Panc1 (cell line): Measurements from ENCODE around the gene MSI2. TPM values are rescaled to one million over a fixed set of nuclear protein-coding genes. Genes with fewer than 3 reads are reported as not detected.

ENCODE experiments used
- ATAC-seq: fragments of 200-7000 bp; cut with Tn5 transposase; 2 replicates; pipeline ENCODE4 v1.9.1; 2020; ENCODE audit warnings: mild to moderate bottlenecking, moderate library complexity
- BruUV-seq: library from RNA; stranded (reverse); fragments of 400-500 nt; replicated peaks from 2 replicates; lab custom pipeline; 2021; lab: Mats Ljungman, UMichigan
- CTCF ChIA-PET: fragments of 300-600 bp; sonication (Branson Sonifier 250); formaldehyde crosslinking; loops from one replicate; lab custom pipeline; 2022; ENCODE audit warnings: antibody characterized with exemption; lab: Charles Lee
- POLR2A ChIA-PET: fragments of 300-600 bp; sonication (Branson Sonifier 250); formaldehyde crosslinking; loops from one replicate; lab custom pipeline; 2022; ENCODE audit warnings: antibody characterized with exemption; lab: Charles Lee
- DNase-seq: peaks from one replicate; pipeline ENCODE4 v3.0.0-alpha.2; 2010; ENCODE audit warnings: low read depth, low spot score
- H3K27ac ChIP-seq: 2 replicates; pipeline ENCODE4 v1.5.1; 2011; ENCODE audit warnings: mild to moderate bottlenecking, low read length, inconsistent platforms
- H3K27me3 ChIP-seq: fragments of 200-500 bp; sonication (Bioruptor generic); 2 replicates; pipeline ENCODE4 v1.6.0; 2014; ENCODE audit warnings: low read length, inconsistent platforms; ENCODE audit not compliant: control insufficient read depth, insufficient read depth
- H3K36me3 ChIP-seq: fragments of 200-500 bp; sonication (Bioruptor generic); 2 replicates; pipeline ENCODE4 v1.5.1; 2014; ENCODE audit warnings: inconsistent platforms, mild to moderate bottlenecking, low read length, moderate library complexity; ENCODE audit not compliant: control insufficient read depth, insufficient read depth
- H3K4me1 ChIP-seq: 2 replicates; pipeline ENCODE4 v1.5.1; 2011; ENCODE audit warnings: inconsistent platforms, mild to moderate bottlenecking, low read length, moderate library complexity; ENCODE audit not compliant: control insufficient read depth, insufficient read depth
- H3K4me3 ChIP-seq, 2 experiments: 2 replicates each; pipeline ENCODE4 v1.5.1; 2011 to 2012; ENCODE audit warnings: low read depth in 2 of 2, low read length in 2 of 2, mild to moderate bottlenecking in 2 of 2, inconsistent platforms in 1 of 2, moderate library complexity in 1 of 2
- H3K9me3 ChIP-seq: fragments of 200-500 bp; sonication (Bioruptor generic); 2 replicates; pipeline ENCODE4 v1.5.1; 2014; ENCODE audit warnings: low read depth, mild to moderate bottlenecking, inconsistent platforms, low read length, moderate library complexity; ENCODE audit not compliant: control insufficient read depth, insufficient read depth
- POLR2AphosphoS5 ChIP-seq: IDR thresholded peaks from 2 replicates; pipeline ENCODE4 v1.6.1; 2012; ENCODE audit warnings: mild to moderate bottlenecking, low read depth, low read length, moderate library complexity
- SIN3A ChIP-seq: IDR thresholded peaks from 2 replicates; pipeline ENCODE4 v1.6.1; 2012; ENCODE audit warnings: low read depth, mild to moderate bottlenecking, low read length, moderate library complexity, borderline replicate concordance; ENCODE audit not compliant: insufficient read depth
- TCF7L2 ChIP-seq: IDR thresholded peaks from 2 replicates; pipeline ENCODE4 v1.6.1; 2011; ENCODE audit warnings: mild to moderate bottlenecking, low read depth, low read length, inconsistent platforms
- in situ Hi-C: cut with HindIII; loops from 2 replicates; pipeline ENCODE4 v1.10.0; 2016; ENCODE audit warnings: low sequenced_read_pairs, low pct_unique_long_range_greater_than_20kb
- intact Hi-C: fragments of 100-400 bp; cut with micrococcal nuclease; formaldehyde crosslinking; loops from one replicate; pipeline ENCODE4 v1.10.0; 2022; ENCODE audit not compliant: unreplicated experiment
- total RNA-seq: library from RNA; stranded (reverse); gene quantifications from one replicate; pipeline ENCODE4 v1.2.1, GENCODE V29; 2021; ENCODE audit not compliant: unreplicated experiment
- TF ChIP-seq, protein P1 (sequence below): fragments of 450-650 bp; IDR thresholded peaks from 2 replicates; pipeline ENCODE4 v1.5.1; 2017; ENCODE audit warnings: mild to moderate bottlenecking
- TF ChIP-seq, protein P2 (sequence below), 2 experiments: IDR thresholded peaks; 2 replicates each; pipeline ENCODE4 v1.6.1; 2011 to 2012; ENCODE audit warnings: low read depth in 2 of 2, control low read depth in 1 of 2, low read length in 1 of 2, mild to moderate bottlenecking in 1 of 2, moderate library complexity in 1 of 2; ENCODE audit not compliant: insufficient read depth in 1 of 2

MSI2 gene
- total RNA-seq, 1 experiment from 2014 or later, result 38.5 TPM

DNA sequence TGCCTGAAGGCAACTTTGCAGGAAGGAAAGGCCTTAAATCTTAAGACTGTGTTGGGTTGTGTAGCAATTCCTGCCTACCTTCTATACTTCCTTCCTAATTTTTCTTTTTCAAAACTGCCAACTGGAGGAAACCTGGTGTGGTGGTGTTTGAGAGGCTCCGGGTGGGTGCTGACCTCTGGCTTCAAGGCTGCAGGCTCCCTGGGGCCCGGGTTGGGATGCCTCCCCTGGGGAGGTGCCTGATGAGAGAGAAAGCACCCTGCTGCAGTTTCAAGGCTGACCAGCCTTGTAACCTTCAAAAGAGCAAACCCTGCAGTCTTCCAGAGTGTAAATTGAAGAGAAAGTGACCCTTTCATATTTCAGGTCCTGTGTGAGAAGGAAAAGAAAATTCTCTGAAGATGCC is 55.9 kb downstream of the MSI2 start:
- ATAC-seq, result no peak

DNA sequence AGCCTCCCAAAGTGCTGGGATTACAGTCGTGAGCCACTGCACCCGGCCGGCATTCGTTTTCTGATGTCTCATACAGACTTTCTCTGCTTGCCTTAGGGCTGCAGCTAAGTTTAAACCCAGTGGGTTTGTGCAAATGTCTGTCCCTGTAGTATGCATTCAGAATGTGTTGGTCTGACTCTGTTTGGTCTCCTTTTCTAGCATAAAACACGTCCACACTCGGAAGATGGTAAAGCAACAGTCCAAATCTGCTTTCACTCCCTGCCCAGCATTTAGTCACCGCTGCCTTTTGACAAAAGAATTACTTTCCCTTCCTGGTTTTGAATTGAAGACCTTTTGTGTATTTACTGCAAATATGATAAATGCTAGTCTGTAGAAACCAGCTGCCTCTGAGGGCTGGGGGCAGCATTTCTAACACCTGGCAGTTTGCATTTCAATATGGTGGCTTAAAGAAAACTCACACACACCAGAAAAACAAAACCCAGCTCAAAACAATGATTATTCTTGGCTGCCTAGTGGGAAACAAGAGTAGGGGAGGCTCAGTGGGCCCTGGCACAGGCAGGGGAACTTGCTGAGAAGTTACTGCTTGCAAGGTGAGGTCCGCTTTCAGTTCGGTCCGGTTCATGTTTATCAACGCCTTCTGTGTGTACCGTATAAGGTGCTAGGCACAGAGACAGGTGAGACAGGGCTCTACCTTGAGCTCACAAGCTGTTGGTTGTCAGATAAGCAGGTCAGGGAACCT is 56.9 kb downstream of the MSI2 start:
- Histone ChIP-seq H3K36me3 (no peaks in the 10 kb centered on the region), H3K4me3 (no peak overlapping the region), H3K27ac (no peak overlapping the region), H3K9me3 (no peaks in the 10 kb centered on the region), H3K27me3 (no peaks in the 10 kb centered on the region), H3K4me1 (no peaks in the 10 kb centered on the region)
- BruUV-seq, result no TSS peak
- ATAC-seq (no peak), DNase-seq (no peak)
- ChIA-PET CTCF (no interaction called here), POLR2A (no interaction called here)
- TF ChIP-seq POLR2AphosphoS5 (no peak), TCF7L2 (no peak), SIN3A (no peak)
- TF ChIP-seq, protein P1, sequence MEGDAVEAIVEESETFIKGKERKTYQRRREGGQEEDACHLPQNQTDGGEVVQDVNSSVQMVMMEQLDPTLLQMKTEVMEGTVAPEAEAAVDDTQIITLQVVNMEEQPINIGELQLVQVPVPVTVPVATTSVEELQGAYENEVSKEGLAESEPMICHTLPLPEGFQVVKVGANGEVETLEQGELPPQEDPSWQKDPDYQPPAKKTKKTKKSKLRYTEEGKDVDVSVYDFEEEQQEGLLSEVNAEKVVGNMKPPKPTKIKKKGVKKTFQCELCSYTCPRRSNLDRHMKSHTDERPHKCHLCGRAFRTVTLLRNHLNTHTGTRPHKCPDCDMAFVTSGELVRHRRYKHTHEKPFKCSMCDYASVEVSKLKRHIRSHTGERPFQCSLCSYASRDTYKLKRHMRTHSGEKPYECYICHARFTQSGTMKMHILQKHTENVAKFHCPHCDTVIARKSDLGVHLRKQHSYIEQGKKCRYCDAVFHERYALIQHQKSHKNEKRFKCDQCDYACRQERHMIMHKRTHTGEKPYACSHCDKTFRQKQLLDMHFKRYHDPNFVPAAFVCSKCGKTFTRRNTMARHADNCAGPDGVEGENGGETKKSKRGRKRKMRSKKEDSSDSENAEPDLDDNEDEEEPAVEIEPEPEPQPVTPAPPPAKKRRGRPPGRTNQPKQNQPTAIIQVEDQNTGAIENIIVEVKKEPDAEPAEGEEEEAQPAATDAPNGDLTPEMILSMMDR, result no peak
- TF ChIP-seq, protein P2, sequence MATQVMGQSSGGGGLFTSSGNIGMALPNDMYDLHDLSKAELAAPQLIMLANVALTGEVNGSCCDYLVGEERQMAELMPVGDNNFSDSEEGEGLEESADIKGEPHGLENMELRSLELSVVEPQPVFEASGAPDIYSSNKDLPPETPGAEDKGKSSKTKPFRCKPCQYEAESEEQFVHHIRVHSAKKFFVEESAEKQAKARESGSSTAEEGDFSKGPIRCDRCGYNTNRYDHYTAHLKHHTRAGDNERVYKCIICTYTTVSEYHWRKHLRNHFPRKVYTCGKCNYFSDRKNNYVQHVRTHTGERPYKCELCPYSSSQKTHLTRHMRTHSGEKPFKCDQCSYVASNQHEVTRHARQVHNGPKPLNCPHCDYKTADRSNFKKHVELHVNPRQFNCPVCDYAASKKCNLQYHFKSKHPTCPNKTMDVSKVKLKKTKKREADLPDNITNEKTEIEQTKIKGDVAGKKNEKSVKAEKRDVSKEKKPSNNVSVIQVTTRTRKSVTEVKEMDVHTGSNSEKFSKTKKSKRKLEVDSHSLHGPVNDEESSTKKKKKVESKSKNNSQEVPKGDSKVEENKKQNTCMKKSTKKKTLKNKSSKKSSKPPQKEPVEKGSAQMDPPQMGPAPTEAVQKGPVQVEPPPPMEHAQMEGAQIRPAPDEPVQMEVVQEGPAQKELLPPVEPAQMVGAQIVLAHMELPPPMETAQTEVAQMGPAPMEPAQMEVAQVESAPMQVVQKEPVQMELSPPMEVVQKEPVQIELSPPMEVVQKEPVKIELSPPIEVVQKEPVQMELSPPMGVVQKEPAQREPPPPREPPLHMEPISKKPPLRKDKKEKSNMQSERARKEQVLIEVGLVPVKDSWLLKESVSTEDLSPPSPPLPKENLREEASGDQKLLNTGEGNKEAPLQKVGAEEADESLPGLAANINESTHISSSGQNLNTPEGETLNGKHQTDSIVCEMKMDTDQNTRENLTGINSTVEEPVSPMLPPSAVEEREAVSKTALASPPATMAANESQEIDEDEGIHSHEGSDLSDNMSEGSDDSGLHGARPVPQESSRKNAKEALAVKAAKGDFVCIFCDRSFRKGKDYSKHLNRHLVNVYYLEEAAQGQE (IDR thresholded peaks at IDR 0.05; ENCODE audit: insufficient read depth in 1 of 2, low read depth in 2 of 2, low read length in 1 of 2), result no peak
- in situ Hi-C loops, result no loop called here
- intact Hi-C loops, result no loop called here

More for the DNA sequence above, 55.9 kb downstream of the MSI2 start:
- Histone ChIP-seq H3K9me3 (no peaks in the 10 kb centered on the region), H3K4me3 (no peak overlapping the region), H3K4me1 (no peaks in the 10 kb centered on the region), H3K27ac (no peak overlapping the region), H3K27me3 (no peaks in the 10 kb centered on the region), H3K36me3 (no peaks in the 10 kb centered on the region)
- intact Hi-C loops (no loop called here), in situ Hi-C loops (no loop called here)
- ChIA-PET CTCF (no interaction called here), POLR2A (no interaction called here)
- no peak for DNase-seq
- TF ChIP-seq POLR2AphosphoS5, result no peak
- TF ChIP-seq SIN3A, result no peak
- TF ChIP-seq, protein P2 (IDR thresholded peaks at IDR 0.05; ENCODE audit: insufficient read depth in 1 of 2, low read depth in 2 of 2, low read length in 1 of 2), result no peak
- TF ChIP-seq, protein P1, result no peak
- TF ChIP-seq TCF7L2, result no peak
- BruUV-seq, result no TSS peak
